IMR-90 (cell line): ENCODE results near the gene KRTAP5-4.

Experiments used
- CEBPB ChIP-seq: IDR thresholded peaks from 2 replicates; pipeline ENCODE4 v1.6.1; 2012; ENCODE audit warnings: low read depth, low read length, improper control_type of control experiment
- MAZ ChIP-seq: IDR thresholded peaks from 2 replicates; pipeline ENCODE4 v1.6.1; 2012; ENCODE audit warnings: low read depth, mild to moderate bottlenecking, low read length, improper control_type of control experiment, moderate library complexity, borderline replicate concordance
- POLR2A ChIP-seq: IDR thresholded peaks from 2 replicates; pipeline ENCODE4 v1.6.1; 2012; ENCODE audit warnings: mild to moderate bottlenecking, low read depth, low read length
- RCOR1 ChIP-seq: IDR thresholded peaks from 2 replicates; pipeline ENCODE4 v1.6.1; 2012; ENCODE audit warnings: mild to moderate bottlenecking, low read length, improper control_type of control experiment; ENCODE audit not compliant: insufficient replicate concordance
- RFX5 ChIP-seq: IDR thresholded peaks from 2 replicates; pipeline ENCODE4 v1.8.0; 2012; ENCODE audit warnings: low read depth, mild to moderate bottlenecking, low read length, moderate library complexity
- SMC3 ChIP-seq: fragments of 150-350 bp; IDR thresholded peaks from 2 replicates; pipeline ENCODE4 v1.6.1; 2016; ENCODE audit warnings: low read depth, mild to moderate bottlenecking, antibody characterized with exemption, low read length, moderate library complexity
- TF ChIP-seq, protein P1 (sequence below): conservative IDR thresholded peaks from 2 replicates; pipeline ENCODE4 v1.5.1; 2012; ENCODE audit warnings: mild to moderate bottlenecking, low read depth, low read length, improper control_type of control experiment
- TF ChIP-seq, protein P2 (sequence below): fragments of 150-350 bp; IDR thresholded peaks from 2 replicates; pipeline ENCODE4 v1.6.1; 2017; ENCODE audit warnings: mild to moderate bottlenecking, antibody characterized with exemption, low read length, low read depth

DNA sequence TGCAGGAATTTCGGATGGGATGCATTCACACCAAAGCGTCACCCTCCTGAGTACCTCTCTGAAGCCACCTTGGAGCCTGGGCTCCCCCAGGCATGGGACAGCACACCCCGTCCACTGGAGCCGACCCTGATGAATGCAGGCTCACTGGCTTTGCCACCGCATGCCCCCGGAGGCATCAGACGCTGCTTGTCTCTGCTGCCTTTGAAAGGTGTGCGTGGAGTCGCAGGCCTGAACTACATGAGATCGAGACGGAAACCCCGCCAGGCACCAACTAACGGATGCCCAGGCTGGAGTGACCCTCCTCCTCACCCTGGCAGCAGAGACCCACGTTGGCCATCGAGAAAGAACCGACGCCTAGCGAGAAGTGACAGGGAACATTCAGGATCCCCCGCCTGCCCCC is 30.1 kb upstream of the KRTAP5-4 start:
- TF ChIP-seq POLR2A (no peak), CEBPB (no peak), SMC3 (no peak), RFX5 (no peak), RCOR1 (no peak), MAZ (no peak)
- TF ChIP-seq, protein P1, sequence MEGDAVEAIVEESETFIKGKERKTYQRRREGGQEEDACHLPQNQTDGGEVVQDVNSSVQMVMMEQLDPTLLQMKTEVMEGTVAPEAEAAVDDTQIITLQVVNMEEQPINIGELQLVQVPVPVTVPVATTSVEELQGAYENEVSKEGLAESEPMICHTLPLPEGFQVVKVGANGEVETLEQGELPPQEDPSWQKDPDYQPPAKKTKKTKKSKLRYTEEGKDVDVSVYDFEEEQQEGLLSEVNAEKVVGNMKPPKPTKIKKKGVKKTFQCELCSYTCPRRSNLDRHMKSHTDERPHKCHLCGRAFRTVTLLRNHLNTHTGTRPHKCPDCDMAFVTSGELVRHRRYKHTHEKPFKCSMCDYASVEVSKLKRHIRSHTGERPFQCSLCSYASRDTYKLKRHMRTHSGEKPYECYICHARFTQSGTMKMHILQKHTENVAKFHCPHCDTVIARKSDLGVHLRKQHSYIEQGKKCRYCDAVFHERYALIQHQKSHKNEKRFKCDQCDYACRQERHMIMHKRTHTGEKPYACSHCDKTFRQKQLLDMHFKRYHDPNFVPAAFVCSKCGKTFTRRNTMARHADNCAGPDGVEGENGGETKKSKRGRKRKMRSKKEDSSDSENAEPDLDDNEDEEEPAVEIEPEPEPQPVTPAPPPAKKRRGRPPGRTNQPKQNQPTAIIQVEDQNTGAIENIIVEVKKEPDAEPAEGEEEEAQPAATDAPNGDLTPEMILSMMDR: no peak
- TF ChIP-seq, protein P2, sequence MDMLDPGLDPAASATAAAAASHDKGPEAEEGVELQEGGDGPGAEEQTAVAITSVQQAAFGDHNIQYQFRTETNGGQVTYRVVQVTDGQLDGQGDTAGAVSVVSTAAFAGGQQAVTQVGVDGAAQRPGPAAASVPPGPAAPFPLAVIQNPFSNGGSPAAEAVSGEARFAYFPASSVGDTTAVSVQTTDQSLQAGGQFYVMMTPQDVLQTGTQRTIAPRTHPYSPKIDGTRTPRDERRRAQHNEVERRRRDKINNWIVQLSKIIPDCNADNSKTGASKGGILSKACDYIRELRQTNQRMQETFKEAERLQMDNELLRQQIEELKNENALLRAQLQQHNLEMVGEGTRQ: no peak
